Measurements from ENCODE around the gene SLC35E3. TPM values are rescaled to one million over a fixed set of nuclear protein-coding genes. Genes with fewer than 3 reads are reported as not detected.

SLC35E3 gene
- total RNA-seq, 1 experiment from 2014 or later = 4.9 TPM

DNA sequence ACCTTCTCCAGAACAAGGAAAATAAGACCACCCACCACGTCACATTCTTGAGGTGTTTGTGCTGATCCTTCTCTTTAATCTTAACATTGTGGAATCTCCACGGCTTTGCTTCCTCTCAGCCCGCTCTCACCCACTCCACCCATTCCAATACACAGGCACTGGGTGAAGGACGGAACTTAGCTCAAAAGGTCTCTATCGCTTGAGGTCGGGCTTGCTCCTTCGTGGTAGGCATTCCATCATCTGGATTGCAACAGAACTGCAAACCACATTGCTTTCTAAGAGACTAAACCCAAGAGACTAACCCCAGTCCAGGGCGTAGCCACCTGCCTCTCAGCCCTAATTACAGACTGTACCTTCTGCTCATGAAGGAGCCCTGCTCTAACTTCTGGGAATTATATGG lies 38.0 kb downstream of the SLC35E3 start:
- H3K4me3 ChIP-seq (replicated peaks in 1 of 2; ENCODE audit: low read depth in 1 of 2, low read length in 2 of 2) = no peak overlapping the region
- ChIA-PET CTCF (no interaction called here), POLR2A (no interaction called here), RAD21 (ENCODE audit: low non-redundant PET in 1 of 2, low total read pairs in 2 of 2, uncharacterized antibody in 2 of 2, unreplicated experiment in 2 of 2) (no interaction called here)
- H3K9me3 ChIP-seq (ENCODE audit: control insufficient read depth in 1 of 2, insufficient read depth in 1 of 2, low read depth in 1 of 2, low read length in 2 of 2) = no peaks in the 10 kb centered on the region
- no peaks in the 10 kb centered on the region for H3K79me2 ChIP-seq (ENCODE audit: insufficient read depth, low read length)
- BruUV-seq (replicated peaks) = no TSS peak
- DNase-seq (ENCODE audit: low read depth, low spot score) = no peak
- ATAC-seq = no peak
- H2AFZ ChIP-seq (ENCODE audit: low read depth, low read length, poor library complexity, severe bottlenecking) = no peak overlapping the region
- H3K36me3 ChIP-seq (ENCODE audit: control insufficient read depth in 1 of 2, insufficient read depth in 2 of 2, low read length in 2 of 2) = no peaks in the 10 kb centered on the region
- no peaks in the 10 kb centered on the region for H3K9me2 ChIP-seq (ENCODE audit: insufficient read depth)
- H3K4me2 ChIP-seq (ENCODE audit: low read length) = no peak overlapping the region
- TF ChIP-seq CBX3 (IDR thresholded peaks at IDR 0.05; ENCODE audit: low read depth) (no peak), SRF (IDR thresholded peaks at IDR 0.05; ENCODE audit: low read depth) (no peak), POLR2A (IDR thresholded peaks at IDR 0.05; ENCODE audit: borderline replicate concordance, extremely low read depth, insufficient read depth, insufficient read length) (no peak), ZBTB33 (IDR thresholded peaks at IDR 0.05; ENCODE audit: extremely low read depth, insufficient replicate concordance, low read length) (no peak), JUND (IDR thresholded peaks at IDR 0.05) (no peak), ELF1 (IDR thresholded peaks at IDR 0.05; ENCODE audit: borderline replicate concordance, low read depth) (no peak), RAD21 (IDR thresholded peaks at IDR 0.05; ENCODE audit: low read depth) (no peak), EZH2 (IDR thresholded peaks at IDR 0.05) (no peak), FOSL1 (IDR thresholded peaks at IDR 0.05; ENCODE audit: low read depth) (no peak), YY1 (IDR thresholded peaks at IDR 0.05; ENCODE audit: extremely low read depth, insufficient replicate concordance, low read depth, low read length) (no peak), ATF3 (IDR thresholded peaks at IDR 0.05) (no peak), TCF7L2 (IDR thresholded peaks at IDR 0.05; ENCODE audit: borderline replicate concordance, extremely low read depth, insufficient read depth, insufficient read length) (no peak), EGR1 (IDR thresholded peaks at IDR 0.05; ENCODE audit: low read depth) (no peak), MAX (IDR thresholded peaks at IDR 0.05) (no peak), ZFX (IDR thresholded peaks at IDR 0.05) (no peak), EZH2phosphoT487 (IDR thresholded peaks at IDR 0.05; ENCODE audit: borderline replicate concordance) (no peak), SP1 (IDR thresholded peaks at IDR 0.05; ENCODE audit: low read depth) (no peak), POLR2AphosphoS5 (IDR thresholded peaks at IDR 0.05; ENCODE audit: low read depth, low read length) (no peak)
- TF ChIP-seq, protein P1, sequence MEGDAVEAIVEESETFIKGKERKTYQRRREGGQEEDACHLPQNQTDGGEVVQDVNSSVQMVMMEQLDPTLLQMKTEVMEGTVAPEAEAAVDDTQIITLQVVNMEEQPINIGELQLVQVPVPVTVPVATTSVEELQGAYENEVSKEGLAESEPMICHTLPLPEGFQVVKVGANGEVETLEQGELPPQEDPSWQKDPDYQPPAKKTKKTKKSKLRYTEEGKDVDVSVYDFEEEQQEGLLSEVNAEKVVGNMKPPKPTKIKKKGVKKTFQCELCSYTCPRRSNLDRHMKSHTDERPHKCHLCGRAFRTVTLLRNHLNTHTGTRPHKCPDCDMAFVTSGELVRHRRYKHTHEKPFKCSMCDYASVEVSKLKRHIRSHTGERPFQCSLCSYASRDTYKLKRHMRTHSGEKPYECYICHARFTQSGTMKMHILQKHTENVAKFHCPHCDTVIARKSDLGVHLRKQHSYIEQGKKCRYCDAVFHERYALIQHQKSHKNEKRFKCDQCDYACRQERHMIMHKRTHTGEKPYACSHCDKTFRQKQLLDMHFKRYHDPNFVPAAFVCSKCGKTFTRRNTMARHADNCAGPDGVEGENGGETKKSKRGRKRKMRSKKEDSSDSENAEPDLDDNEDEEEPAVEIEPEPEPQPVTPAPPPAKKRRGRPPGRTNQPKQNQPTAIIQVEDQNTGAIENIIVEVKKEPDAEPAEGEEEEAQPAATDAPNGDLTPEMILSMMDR (IDR thresholded peaks at IDR 0.05 in 2 of 3, conservative IDR thresholded peaks at IDR 0.05 in 1 of 3; ENCODE audit: borderline replicate concordance in 1 of 3, insufficient read depth in 1 of 3, low read depth in 2 of 3, low read length in 2 of 3) = no peak
- H4K20me1 ChIP-seq (ENCODE audit: insufficient read depth) = no peaks in the 10 kb centered on the region
- intact Hi-C loops (cut with micrococcal nuclease) = no loop called here
- no peak overlapping the region for H3K9ac ChIP-seq (ENCODE audit: low read length)
- no peak overlapping the region for H3K27ac ChIP-seq (ENCODE audit: low read depth, low read length)
- H3K27me3 ChIP-seq (ENCODE audit: insufficient read depth, low read length) = no peaks in the 10 kb centered on the region
- H3K4me1 ChIP-seq (ENCODE audit: control insufficient read depth in 1 of 2, insufficient read depth in 2 of 2, low read length in 2 of 2) = peaks cover 8 to 12% of the 10 kb centered on the region in 2 experiments

All from HCT116 (cell line).